ENCODE measurements around the gene UNC13A.

DNA sequence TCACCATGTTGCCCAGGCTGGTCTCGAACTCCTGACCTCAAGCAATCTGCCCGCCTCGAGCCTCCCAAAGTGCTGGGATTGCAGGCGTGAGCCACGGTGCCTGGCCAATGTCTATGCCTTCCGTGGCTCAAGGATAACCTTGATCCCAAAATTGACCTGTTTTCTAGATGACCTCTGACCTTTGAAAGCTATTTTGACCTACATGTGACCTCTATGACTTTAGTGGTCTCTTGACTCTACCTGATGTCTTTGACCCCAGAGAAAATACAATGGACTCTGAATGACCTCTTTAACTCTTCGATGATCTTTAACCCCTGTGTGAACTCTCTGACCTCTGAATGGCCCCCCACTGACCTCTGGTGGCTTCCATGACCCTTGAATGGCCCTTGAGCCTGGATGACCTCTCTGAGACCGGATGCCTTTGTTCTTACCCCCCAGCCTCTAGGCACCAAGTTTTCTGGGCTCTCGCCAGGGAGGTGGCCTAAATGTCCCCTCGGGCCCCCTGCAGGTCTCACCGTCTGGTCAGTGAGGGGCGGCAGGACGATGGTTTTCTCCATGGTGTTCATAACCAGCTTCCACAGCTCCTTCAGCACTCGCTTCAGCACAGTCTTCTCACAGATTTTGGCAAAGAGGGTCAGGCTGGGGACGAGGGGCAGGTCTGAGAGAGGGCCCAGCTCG lies 63.7 kb downstream of the UNC13A start:
- TF ChIP-seq EZH2 (IDR thresholded peaks at IDR 0.05; ENCODE audit: borderline replicate concordance, low read depth, low read length, poor library complexity, severe bottlenecking): no peak
- TF ChIP-seq, protein P1, sequence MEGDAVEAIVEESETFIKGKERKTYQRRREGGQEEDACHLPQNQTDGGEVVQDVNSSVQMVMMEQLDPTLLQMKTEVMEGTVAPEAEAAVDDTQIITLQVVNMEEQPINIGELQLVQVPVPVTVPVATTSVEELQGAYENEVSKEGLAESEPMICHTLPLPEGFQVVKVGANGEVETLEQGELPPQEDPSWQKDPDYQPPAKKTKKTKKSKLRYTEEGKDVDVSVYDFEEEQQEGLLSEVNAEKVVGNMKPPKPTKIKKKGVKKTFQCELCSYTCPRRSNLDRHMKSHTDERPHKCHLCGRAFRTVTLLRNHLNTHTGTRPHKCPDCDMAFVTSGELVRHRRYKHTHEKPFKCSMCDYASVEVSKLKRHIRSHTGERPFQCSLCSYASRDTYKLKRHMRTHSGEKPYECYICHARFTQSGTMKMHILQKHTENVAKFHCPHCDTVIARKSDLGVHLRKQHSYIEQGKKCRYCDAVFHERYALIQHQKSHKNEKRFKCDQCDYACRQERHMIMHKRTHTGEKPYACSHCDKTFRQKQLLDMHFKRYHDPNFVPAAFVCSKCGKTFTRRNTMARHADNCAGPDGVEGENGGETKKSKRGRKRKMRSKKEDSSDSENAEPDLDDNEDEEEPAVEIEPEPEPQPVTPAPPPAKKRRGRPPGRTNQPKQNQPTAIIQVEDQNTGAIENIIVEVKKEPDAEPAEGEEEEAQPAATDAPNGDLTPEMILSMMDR (conservative IDR thresholded peaks at IDR 0.05; ENCODE audit: low read depth, low read length): no peak
